ENCODE results near the gene KCP.

DNA sequence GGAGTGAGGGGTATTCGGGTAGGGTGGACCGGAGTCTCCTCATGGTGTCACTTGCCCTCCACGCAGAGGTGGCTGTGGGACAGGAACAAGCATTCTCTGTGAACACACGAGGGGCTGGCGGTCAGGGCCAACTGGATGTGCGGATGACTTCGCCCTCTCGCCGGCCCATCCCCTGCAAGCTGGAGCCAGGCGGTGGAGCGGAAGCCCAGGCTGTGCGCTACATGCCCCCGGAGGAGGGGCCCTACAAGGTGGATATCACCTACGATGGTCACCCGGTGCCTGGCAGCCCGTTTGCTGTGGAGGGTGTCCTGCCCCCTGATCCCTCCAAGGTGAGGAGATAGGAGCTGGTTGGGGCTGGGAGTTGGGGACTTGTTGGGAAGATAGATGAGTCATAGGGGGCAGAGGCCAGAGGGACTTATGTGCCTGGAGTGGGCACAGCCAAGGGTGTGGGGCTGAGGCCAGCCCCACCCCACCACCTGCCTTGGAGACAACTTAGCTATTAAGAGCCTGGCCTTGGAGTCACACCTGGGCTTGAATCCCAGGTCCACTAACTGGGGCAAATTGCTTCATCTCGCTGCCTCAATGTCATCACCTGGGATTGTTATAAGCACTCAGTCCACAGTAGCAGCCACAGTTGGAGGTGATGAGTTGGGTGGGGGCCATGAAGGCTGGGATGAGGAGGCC is 66.4 kb downstream of the KCP start:
- TF ChIP-seq, protein P1, sequence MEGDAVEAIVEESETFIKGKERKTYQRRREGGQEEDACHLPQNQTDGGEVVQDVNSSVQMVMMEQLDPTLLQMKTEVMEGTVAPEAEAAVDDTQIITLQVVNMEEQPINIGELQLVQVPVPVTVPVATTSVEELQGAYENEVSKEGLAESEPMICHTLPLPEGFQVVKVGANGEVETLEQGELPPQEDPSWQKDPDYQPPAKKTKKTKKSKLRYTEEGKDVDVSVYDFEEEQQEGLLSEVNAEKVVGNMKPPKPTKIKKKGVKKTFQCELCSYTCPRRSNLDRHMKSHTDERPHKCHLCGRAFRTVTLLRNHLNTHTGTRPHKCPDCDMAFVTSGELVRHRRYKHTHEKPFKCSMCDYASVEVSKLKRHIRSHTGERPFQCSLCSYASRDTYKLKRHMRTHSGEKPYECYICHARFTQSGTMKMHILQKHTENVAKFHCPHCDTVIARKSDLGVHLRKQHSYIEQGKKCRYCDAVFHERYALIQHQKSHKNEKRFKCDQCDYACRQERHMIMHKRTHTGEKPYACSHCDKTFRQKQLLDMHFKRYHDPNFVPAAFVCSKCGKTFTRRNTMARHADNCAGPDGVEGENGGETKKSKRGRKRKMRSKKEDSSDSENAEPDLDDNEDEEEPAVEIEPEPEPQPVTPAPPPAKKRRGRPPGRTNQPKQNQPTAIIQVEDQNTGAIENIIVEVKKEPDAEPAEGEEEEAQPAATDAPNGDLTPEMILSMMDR (IDR thresholded peaks at IDR 0.05) = no peak
- no peak for TF ChIP-seq POLR2A (IDR thresholded peaks at IDR 0.05)
- TF ChIP-seq EP300 (IDR thresholded peaks at IDR 0.05) = no peak
- no peak for TF ChIP-seq POLR2AphosphoS5 (IDR thresholded peaks at IDR 0.05)

Data from stomach (tissue), 4 donors.